ENCODE results near the gene APOO.

- no peak for TF ChIP-seq CTCF (IDR thresholded peaks at IDR 0.05)
- no peak for TF ChIP-seq HOXA7 (CRISPR knock-in tag; IDR thresholded peaks at IDR 0.05)
- no peak for TF ChIP-seq NFE2L2 (conservative IDR thresholded peaks at IDR 0.05; ENCODE audit: low read length)
These were observed 18.7 kb downstream of the APOO start for GRCh38 chrX:23888887-23889501.
